GM18951 (cell line): ENCODE results near the gene ZC3HAV1.
"Not testable (repeated sequence)": the region's sequence is repeated elsewhere in the genome, so short reads cannot be mapped to it uniquely, and the experiment has no call there.

Experiments used
- POLR2A ChIP-seq: IDR thresholded peaks from 4 replicates; pipeline ENCODE4 v1.6.1; 2011; ENCODE audit warnings: mild to moderate bottlenecking; ENCODE audit not compliant: insufficient read length, insufficient read depth; ENCODE audit errors: extremely low read depth
- in situ Hi-C: fragments of 300-500 bp; cut with MboI; formaldehyde crosslinking; loops from one replicate; pipeline ENCODE4 v1.12.0; 2022; ENCODE audit warnings: low sequenced_read_pairs, mixed read lengths, inconsistent platforms; ENCODE audit not compliant: unreplicated experiment

ZC3HAV1 gene

GRCh38 chr7:139106959-139107358 is 2.6 kb downstream of the ZC3HAV1 start:
- in situ Hi-C loops, result no loop called here
- no peak for TF ChIP-seq POLR2A

GRCh38 chr7:139106227-139106626 is 3.3 kb downstream of the ZC3HAV1 start:
- in situ Hi-C loops, result not testable (repeated sequence)

- in situ Hi-C loops, result no loop called here
- no peak for TF ChIP-seq POLR2A
Observed at GRCh38 chr7:139105484-139105883, 4.0 kb downstream of the ZC3HAV1 start.

GRCh38 chr7:139104091-139104450 is 5.4 kb downstream of the ZC3HAV1 start:
- in situ Hi-C loops, result no loop called here
- no peak for TF ChIP-seq POLR2A

GRCh38 chr7:139103057-139103815 is 6.3 kb downstream of the ZC3HAV1 start:
- in situ Hi-C loops, result no loop called here
- no peak for TF ChIP-seq POLR2A

GRCh38 chr7:139101637-139102158 is 7.8 kb downstream of the ZC3HAV1 start:
- in situ Hi-C loops, result not testable (repeated sequence)

- in situ Hi-C loops, result no loop called here
- no peak for TF ChIP-seq POLR2A
Observed at GRCh38 chr7:139099172-139099947, 10.2 kb downstream of the ZC3HAV1 start.

GRCh38 chr7:139095194-139095659 is 14.3 kb downstream of the ZC3HAV1 start:
- in situ Hi-C loops, result no loop called here

GRCh38 chr7:139094596-139094995 is 14.9 kb downstream of the ZC3HAV1 start:
- no peak for TF ChIP-seq POLR2A
- in situ Hi-C loops, result no loop called here

More at GRCh38 chr7:139095194-139095659, 14.3 kb downstream of the ZC3HAV1 start:
- TF ChIP-seq POLR2A, result no peak

GRCh38 chr7:139094030-139094429 is 15.5 kb downstream of the ZC3HAV1 start:
- TF ChIP-seq POLR2A, result no peak
- in situ Hi-C loops, result no loop called here

- in situ Hi-C loops, result not testable (repeated sequence)
Observed at GRCh38 chr7:139093512-139093911, 16.0 kb downstream of the ZC3HAV1 start.

- TF ChIP-seq POLR2A, result no peak
- in situ Hi-C loops, result no loop called here
Observed at GRCh38 chr7:139092090-139092796, 17.3 kb downstream of the ZC3HAV1 start.

GRCh38 chr7:139091677-139091996 is 17.9 kb downstream of the ZC3HAV1 start:
- in situ Hi-C loops, result no loop called here
- no peak for TF ChIP-seq POLR2A
